GM12878 (cell line): ENCODE results near the gene PIK3C2B. TPM values are rescaled to one million over a fixed set of nuclear protein-coding genes. Genes with fewer than 3 reads are reported as not detected.

Experiments
- ATAC-seq: fragments of 200-7000 bp; cut with Tn5 transposase; 3 replicates; pipeline ENCODE4 v1.9.1; 2020; ENCODE audit warnings: mild to moderate bottlenecking, moderate library complexity
- BruUV-seq: library from RNA; stranded (reverse); fragments of 400-500 nt; replicated peaks from 2 replicates; lab custom pipeline; 2021; lab: Mats Ljungman, UMichigan
- CTCF ChIA-PET: fragments of 300-600 bp; sonication (Branson Sonifier 250); formaldehyde crosslinking; extraction: SDS; loops from one replicate; lab custom pipeline; 2021; ENCODE audit warnings: inconsistent platforms; lab: Yijun Ruan, JAX
- POLR2A ChIA-PET: fragments of 350-600 bp; formaldehyde crosslinking; extraction: SDS; loops from one replicate; lab custom pipeline; 2021; ENCODE audit warnings: inconsistent platforms; lab: Charles Lee
- RAD21 ChIA-PET: fragments of 300-600 bp; sonication (Branson Sonifier 250); formaldehyde crosslinking; loops from one replicate; lab custom pipeline; 2023; ENCODE audit warnings: antibody characterized with exemption; ENCODE audit not compliant: unreplicated experiment; lab: Charles Lee
- SMC1A ChIA-PET: fragments of 300-600 bp; sonication (Branson Sonifier 250); formaldehyde crosslinking; loops from one replicate; lab custom pipeline; 2023; ENCODE audit not compliant: unreplicated experiment, uncharacterized antibody; lab: Charles Lee
- DNase-seq: peaks from one replicate; pipeline ENCODE4 v3.0.0-alpha.2; 2011; ENCODE audit warnings: low read depth, low spot score
- FAIRE-seq: peaks from 3 replicates; lab custom pipeline; 2011; peaks lifted over from hg19 to GRCh38; lab: Jason Lieb, UNC
- H2AFZ ChIP-seq: 2 replicates; pipeline ENCODE4 v1.6.0; 2011; ENCODE audit warnings: low read depth, low read length, control low read depth; ENCODE audit not compliant: control insufficient read depth
- H3K27ac ChIP-seq: 2 replicates; pipeline ENCODE4 v1.5.1; 2011; ENCODE audit warnings: control low read depth; ENCODE audit not compliant: control insufficient read depth, insufficient read depth
- H3K27me3 ChIP-seq, 2 experiments: replicated peaks in 1 of 2; 2 replicates each; pipeline versions ENCODE4 v1.6.0 to v1.6.1; 2011; ENCODE audit warnings: low read length in 1 of 2; ENCODE audit not compliant: control insufficient read depth in 2 of 2, insufficient read depth in 2 of 2
- H3K36me3 ChIP-seq, 2 experiments: 2 replicates each; pipeline ENCODE4 v1.5.1; 2011; ENCODE audit warnings: low read length in 1 of 2; ENCODE audit not compliant: control insufficient read depth in 2 of 2, insufficient read depth in 2 of 2
- H3K4me1 ChIP-seq: 2 replicates; pipeline ENCODE4 v1.6.1; 2011; ENCODE audit warnings: mild to moderate bottlenecking, low read length, moderate library complexity, mixed read lengths; ENCODE audit not compliant: control insufficient read depth, insufficient read depth
- H3K4me2 ChIP-seq: 2 replicates; pipeline ENCODE4 v1.6.0; 2011; ENCODE audit warnings: control low read depth; ENCODE audit not compliant: control insufficient read depth, insufficient read depth
- H3K4me3 ChIP-seq: fragments of 200-600 bp; sonication (generic); 2 replicates; pipeline ENCODE4 v1.5.1; 2016
- H3K79me2 ChIP-seq: 2 replicates; pipeline ENCODE4 v1.6.0; 2011; ENCODE audit warnings: low read length; ENCODE audit not compliant: control insufficient read depth, insufficient read depth
- H3K9ac ChIP-seq: 2 replicates; pipeline ENCODE4 v1.8.0; 2011; ENCODE audit warnings: low read length, control low read depth, mixed read lengths; ENCODE audit not compliant: control insufficient read depth, insufficient read depth
- H3K9me3 ChIP-seq: replicated peaks from 3 replicates; pipeline ENCODE4 v1.5.1; 2011; ENCODE audit warnings: mild to moderate bottlenecking, low read length; ENCODE audit not compliant: control insufficient read depth, insufficient read depth
- H4K20me1 ChIP-seq: 2 replicates; pipeline ENCODE4 v1.6.0; 2011; ENCODE audit not compliant: control insufficient read depth, insufficient read depth
- ATF7 ChIP-seq: fragments of 450-650 bp; IDR thresholded peaks from 2 replicates; pipeline ENCODE4 v1.6.1; 2016; ENCODE audit warnings: low read depth, mild to moderate bottlenecking
- CBX5 ChIP-seq: sonication (generic); IDR thresholded peaks from 2 replicates; pipeline ENCODE4 v1.6.1; 2016; ENCODE audit warnings: low read depth, moderate library complexity, mild to moderate bottlenecking, inconsistent platforms
- IKZF1 ChIP-seq: fragments of 450-650 bp; conservative IDR thresholded peaks from 2 replicates; pipeline ENCODE4 v1.6.1; 2017; ENCODE audit warnings: antibody characterized with exemption, mild to moderate bottlenecking
- MLLT1 ChIP-seq: fragments of 450-650 bp; IDR thresholded peaks from 2 replicates; pipeline ENCODE4 v1.6.1; 2016; ENCODE audit warnings: mild to moderate bottlenecking
- NBN ChIP-seq: fragments of 450-650 bp; IDR thresholded peaks from 2 replicates; pipeline ENCODE4 v1.6.1; 2016
- PML ChIP-seq: IDR thresholded peaks from 2 replicates; pipeline ENCODE4 v1.6.1; 2012; ENCODE audit warnings: low read length, inconsistent platforms
- POLR2AphosphoS5 ChIP-seq: IDR thresholded peaks from 2 replicates; pipeline ENCODE4 v1.6.1; 2011; ENCODE audit warnings: mild to moderate bottlenecking, low read length, inconsistent platforms
- RAD21 ChIP-seq: IDR thresholded peaks from 2 replicates; pipeline ENCODE4 v1.6.1; 2011; ENCODE audit warnings: mild to moderate bottlenecking, low read depth, low read length, moderate library complexity; ENCODE audit not compliant: insufficient read depth
- RBBP5 ChIP-seq: fragments of 200-600 bp; sonication (generic); conservative IDR thresholded peaks from 2 replicates; pipeline ENCODE4 v1.6.1; 2016
- RELA ChIP-seq: fragments of 450-650 bp; IDR thresholded peaks from 2 replicates; pipeline ENCODE4 v1.8.0; 2014; ENCODE audit warnings: borderline replicate concordance; ENCODE audit not compliant: partially characterized antibody
- RUNX3 ChIP-seq: IDR thresholded peaks from 2 replicates; pipeline ENCODE4 v1.6.1; 2012; ENCODE audit warnings: low read length, inconsistent platforms
- STAT1 ChIP-seq: fragments of 450-650 bp; conservative IDR thresholded peaks from 2 replicates; pipeline ENCODE4 v1.6.1; 2014; ENCODE audit warnings: antibody characterized with exemption, mild to moderate bottlenecking
- WRNIP1 ChIP-seq: IDR thresholded peaks from 2 replicates; pipeline ENCODE4 v1.6.1; 2011; ENCODE audit warnings: low read depth, low read length, improper control_type of control experiment, borderline replicate concordance
- ZBED1 ChIP-seq: IDR thresholded peaks from 2 replicates; pipeline ENCODE4 v1.6.1; 2016; ENCODE audit warnings: borderline replicate concordance
- ZNF24 ChIP-seq: fragments of 450-650 bp; IDR thresholded peaks from 2 replicates; pipeline ENCODE4 v1.6.1; 2017; ENCODE audit warnings: antibody characterized with exemption, mild to moderate bottlenecking
- ZNF384 ChIP-seq: IDR thresholded peaks from 2 replicates; pipeline ENCODE4 v1.6.1; 2012; ENCODE audit warnings: low read depth, mild to moderate bottlenecking, low read length, improper control_type of control experiment, borderline replicate concordance
- WGBS: methylation state at CpG from one replicate; pipeline ENCODE4 v1.1.6; 2016; ENCODE audit warnings: low lambda C conversion rate; ENCODE audit not compliant: insufficient replicate concordance, insufficient coverage; ENCODE audit errors: missing lambda C conversion rate; 5-methylcytosine and 5-hydroxymethylcytosine counted together
- in situ Hi-C: fragments of 300-500 bp; cut with MboI; formaldehyde crosslinking; loops from 9 replicates; pipeline ENCODE4 v1.14.3; 2018; ENCODE audit warnings: mixed read lengths
- intact Hi-C: fragments of 100-400 bp; cut with micrococcal nuclease; formaldehyde crosslinking; loops from one replicate; pipeline ENCODE4 v1.14.2; 2022; ENCODE audit not compliant: unreplicated experiment
- polyA plus RNA-seq, 11 experiments: library from polyadenylated mRNA; depleted of rRNA in 4 of 11; unstranded in 6 of 11; stranded (reverse) in 5 of 11; fragments of >200 nt; fragmentation: Nextera tagmentation in 4 of 11; fragmentation: Illumina TruSeq in 1 of 11; extraction: Ambion mirVana in 4 of 11; extraction: Trizol in 1 of 11; gene quantifications; 1 replicate in 1 of 11; 2 replicates in 10 of 11; pipeline versions ENCODE4 v1.2.1 to v1.2.3, GENCODE V29; 2011 to 2016; ENCODE audit warnings: inconsistent platforms in 2 of 11, missing spikeins in 2 of 11, low read depth in 1 of 11
- total RNA-seq, 4 experiments: library from RNA; depleted of rRNA in 3 of 4; stranded (reverse); fragments of >200 nt in 3 of 4; fragmentation: Illumina TruSeq in 1 of 4; extraction: Trizol in 1 of 4; gene quantifications; 2 replicates each; pipeline versions ENCODE4 v1.2.1 to v1.2.3, GENCODE V29; 2013 to 2021
- TF ChIP-seq, protein P1 (sequence below): fragments of 450-650 bp; IDR thresholded peaks from 2 replicates; pipeline ENCODE4 v1.6.1; 2017; ENCODE audit warnings: borderline replicate concordance
- TF ChIP-seq, protein P2 (sequence below): fragments of 450-650 bp; IDR thresholded peaks from 2 replicates; pipeline ENCODE4 v1.6.1; 2016; ENCODE audit warnings: mild to moderate bottlenecking
- TF ChIP-seq, protein P3 (sequence below): fragments of 450-650 bp; IDR thresholded peaks from 2 replicates; pipeline ENCODE4 v1.6.1; 2017; ENCODE audit warnings: low read depth, mild to moderate bottlenecking, moderate library complexity

PIK3C2B gene
- total and polyA plus RNA-seq, 10 of the 15 experiments (the other 5 are each of a cell fraction or from before 2014, with no cell fraction given): 2.2 to 38.1 (median 11.4) TPM

- Histone ChIP-seq H3K9ac (peak overlapping the region; percentile 90), H4K20me1 (no peaks in the 10 kb centered on the region), H3K4me1 (peaks cover 20% of the 10 kb centered on the region), H3K27me3 (no peaks in the 10 kb centered on the region), H3K9me3 (no peaks in the 10 kb centered on the region; the same call in 2 of the 3 replicates), H3K4me2 (peak overlapping the region; percentile 99), H3K27ac (peak overlapping the region; percentile 86), H3K36me3 (no peaks in the 10 kb centered on the region), H3K79me2 (peaks cover 35% of the 10 kb centered on the region), H2AFZ (peak overlapping the region; percentile 86), H3K4me3 (peak overlapping the region; percentile 92)
- FAIRE-seq (no peak), ATAC-seq (peak; percentile 54), DNase-seq (no peak)
- WGBS: 2% methylated on average over 17 of the region's 17 CpGs
- BruUV-seq: TSS peak; percentile 93
- ChIA-PET POLR2A (interaction anchor here (1.0 to 6.1 kb wide), 11 partner anchors 12 to 95 kb away, joined by 3 to 81 read pairs (median 8); partner anchors contain the start of gene MDM4), SMC1A (interaction anchor here (0.7 to 19.3 kb wide), 10 partner anchors 8 to 725 kb away, joined by 3 to 939 read pairs (median 17); partner anchors contain the start of gene MDM4), CTCF (interaction anchor here (1.6 to 39.0 kb wide), 6 partner anchors 10 to 312 kb away, joined by 3 to 2021 read pairs (median 67); partner anchors contain the start of gene MDM4), RAD21 (interaction anchor here (0.6 to 13.5 kb wide), 14 partner anchors 8 to 1170 kb away, joined by 3 to 441 read pairs (median 6); partner anchors contain the start of gene MDM4)
- in situ Hi-C loops: no loop called here
- intact Hi-C loops: loop anchor here (2.0 kb wide), 1 partner anchor 64 kb away; no protein-coding TSS in a partner anchor
- TF ChIP-seq ZNF24 (0 out of 2 replicates have a peak, but pooled peaks have one; percentile 3), ZBED1 (no peak), IKZF1 (no peak), NBN (peak; percentile 49), RAD21 (no peak), RELA (no peak), MLLT1 (no peak), RUNX3 (peak; percentile 1; the same call in 1 of the 2 replicates), PML (no peak), ZNF384 (no peak), CBX5 (0 out of 2 replicates have a peak, but pooled peaks have one; percentile 0), WRNIP1 (no peak), RBBP5 (peak; percentile 64; the same call in 1 of the 2 replicates), POLR2AphosphoS5 (no peak), STAT1 (peak; percentile 74; the same call in 1 of the 2 replicates), ATF7 (peak; percentile 59)
- TF ChIP-seq, protein P1, sequence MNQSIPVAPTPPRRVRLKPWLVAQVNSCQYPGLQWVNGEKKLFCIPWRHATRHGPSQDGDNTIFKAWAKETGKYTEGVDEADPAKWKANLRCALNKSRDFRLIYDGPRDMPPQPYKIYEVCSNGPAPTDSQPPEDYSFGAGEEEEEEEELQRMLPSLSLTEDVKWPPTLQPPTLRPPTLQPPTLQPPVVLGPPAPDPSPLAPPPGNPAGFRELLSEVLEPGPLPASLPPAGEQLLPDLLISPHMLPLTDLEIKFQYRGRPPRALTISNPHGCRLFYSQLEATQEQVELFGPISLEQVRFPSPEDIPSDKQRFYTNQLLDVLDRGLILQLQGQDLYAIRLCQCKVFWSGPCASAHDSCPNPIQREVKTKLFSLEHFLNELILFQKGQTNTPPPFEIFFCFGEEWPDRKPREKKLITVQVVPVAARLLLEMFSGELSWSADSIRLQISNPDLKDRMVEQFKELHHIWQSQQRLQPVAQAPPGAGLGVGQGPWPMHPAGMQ: no peak
- TF ChIP-seq, protein P2, sequence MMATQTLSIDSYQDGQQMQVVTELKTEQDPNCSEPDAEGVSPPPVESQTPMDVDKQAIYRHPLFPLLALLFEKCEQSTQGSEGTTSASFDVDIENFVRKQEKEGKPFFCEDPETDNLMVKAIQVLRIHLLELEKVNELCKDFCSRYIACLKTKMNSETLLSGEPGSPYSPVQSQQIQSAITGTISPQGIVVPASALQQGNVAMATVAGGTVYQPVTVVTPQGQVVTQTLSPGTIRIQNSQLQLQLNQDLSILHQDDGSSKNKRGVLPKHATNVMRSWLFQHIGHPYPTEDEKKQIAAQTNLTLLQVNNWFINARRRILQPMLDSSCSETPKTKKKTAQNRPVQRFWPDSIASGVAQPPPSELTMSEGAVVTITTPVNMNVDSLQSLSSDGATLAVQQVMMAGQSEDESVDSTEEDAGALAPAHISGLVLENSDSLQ: no peak
- TF ChIP-seq, protein P3, sequence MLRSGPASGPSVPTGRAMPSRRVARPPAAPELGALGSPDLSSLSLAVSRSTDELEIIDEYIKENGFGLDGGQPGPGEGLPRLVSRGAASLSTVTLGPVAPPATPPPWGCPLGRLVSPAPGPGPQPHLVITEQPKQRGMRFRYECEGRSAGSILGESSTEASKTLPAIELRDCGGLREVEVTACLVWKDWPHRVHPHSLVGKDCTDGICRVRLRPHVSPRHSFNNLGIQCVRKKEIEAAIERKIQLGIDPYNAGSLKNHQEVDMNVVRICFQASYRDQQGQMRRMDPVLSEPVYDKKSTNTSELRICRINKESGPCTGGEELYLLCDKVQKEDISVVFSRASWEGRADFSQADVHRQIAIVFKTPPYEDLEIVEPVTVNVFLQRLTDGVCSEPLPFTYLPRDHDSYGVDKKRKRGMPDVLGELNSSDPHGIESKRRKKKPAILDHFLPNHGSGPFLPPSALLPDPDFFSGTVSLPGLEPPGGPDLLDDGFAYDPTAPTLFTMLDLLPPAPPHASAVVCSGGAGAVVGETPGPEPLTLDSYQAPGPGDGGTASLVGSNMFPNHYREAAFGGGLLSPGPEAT: peak; percentile 91; the same call in 1 of the 2 replicates
Observed at GRCh38 chr1:204495078-204495753, 611 bp upstream of the PIK3C2B start.
